ENCODE measurements around the gene TTC27. TPM values are rescaled to one million over a fixed set of nuclear protein-coding genes. Genes with fewer than 3 reads are reported as not detected.

TTC27 gene
- polyA plus RNA-seq, 1 donor from 2014 or later: 11.1 TPM

GRCh38 chr2:32810909-32811495 is 183.2 kb downstream of the TTC27 start:
- Histone ChIP-seq H3K9me2 (ENCODE audit: insufficient read depth, low read length) (no peaks in the 10 kb centered on the region), H4K20me1 (ENCODE audit: insufficient read depth) (no peaks in the 10 kb centered on the region), H3K9me3 (ENCODE audit: low read length) (no peaks in the 10 kb centered on the region), H3K4me2 (ENCODE audit: low read length) (no peak overlapping the region), H3K27ac (ENCODE audit: low read length) (no peak overlapping the region), H3K79me2 (replicated peaks; ENCODE audit: insufficient read depth, low read length) (no peaks in the 10 kb centered on the region), H3K4me3 (ENCODE audit: low read length) (no peak overlapping the region), H3F3A (ENCODE audit: insufficient read depth, low read length, poor library complexity, severe bottlenecking) (no peaks in the 10 kb centered on the region), H2AFZ (ENCODE audit: low read depth, low read length) (no peak overlapping the region), H3K27me3 (ENCODE audit: insufficient read depth, low read depth, low read length) (no peaks in the 10 kb centered on the region), H3K36me3 (ENCODE audit: insufficient read depth, low read length) (no peaks in the 10 kb centered on the region), H3K9ac (ENCODE audit: low read length) (no peak overlapping the region)
- TF ChIP-seq EP300 (conservative IDR thresholded peaks at IDR 0.05; ENCODE audit: poor library complexity, severe bottlenecking): no peak
- TF ChIP-seq SMC3 (conservative IDR thresholded peaks at IDR 0.05; ENCODE audit: poor library complexity): no peak
- no peak for TF ChIP-seq EZH2 (IDR thresholded peaks at IDR 0.05; ENCODE audit: borderline replicate concordance, insufficient read depth, low read length, poor library complexity, severe bottlenecking)
- TF ChIP-seq RAD21 (conservative IDR thresholded peaks at IDR 0.05): no peak
- TF ChIP-seq MXI1 (conservative IDR thresholded peaks at IDR 0.05; ENCODE audit: poor library complexity, severe bottlenecking): no peak
- no peak for TF ChIP-seq CTCF (IDR thresholded peaks at IDR 0.05; ENCODE audit: poor library complexity, severe bottlenecking)
- no peak for TF ChIP-seq POLR2AphosphoS5 (IDR thresholded peaks at IDR 0.05)
- TF ChIP-seq TAF1 (IDR thresholded peaks at IDR 0.05; ENCODE audit: low read depth): no peak

GRCh38 chr2:32811696-32812095 is 183.8 kb downstream of the TTC27 start:
- no peaks in the 10 kb centered on the region for H3K9me2 ChIP-seq (ENCODE audit: insufficient read depth, low read length)

More at GRCh38 chr2:32811696-32812095, 183.8 kb downstream of the TTC27 start:
- TF ChIP-seq TAF1 (IDR thresholded peaks at IDR 0.05; ENCODE audit: low read depth) (no peak), EZH2 (IDR thresholded peaks at IDR 0.05; ENCODE audit: borderline replicate concordance, insufficient read depth, low read length, poor library complexity, severe bottlenecking) (no peak), RAD21 (conservative IDR thresholded peaks at IDR 0.05) (no peak), REST (IDR thresholded peaks at IDR 0.05; ENCODE audit: borderline replicate concordance) (no peak), SMC3 (conservative IDR thresholded peaks at IDR 0.05; ENCODE audit: poor library complexity) (no peak), EP300 (conservative IDR thresholded peaks at IDR 0.05; ENCODE audit: poor library complexity, severe bottlenecking) (no peak), MXI1 (conservative IDR thresholded peaks at IDR 0.05; ENCODE audit: poor library complexity, severe bottlenecking) (no peak), CTCF (IDR thresholded peaks at IDR 0.05; ENCODE audit: poor library complexity, severe bottlenecking) (no peak), POLR2AphosphoS5 (IDR thresholded peaks at IDR 0.05) (no peak)
- Histone ChIP-seq H3K79me2 (replicated peaks; ENCODE audit: insufficient read depth, low read length) (no peaks in the 10 kb centered on the region), H3K4me3 (ENCODE audit: low read length) (no peak overlapping the region), H3K36me3 (ENCODE audit: insufficient read depth, low read length) (no peaks in the 10 kb centered on the region), H3K27ac (ENCODE audit: low read length) (no peak overlapping the region), H2AFZ (ENCODE audit: low read depth, low read length) (no peak overlapping the region), H3K27me3 (ENCODE audit: insufficient read depth, low read depth, low read length) (no peaks in the 10 kb centered on the region), H4K20me1 (ENCODE audit: insufficient read depth) (no peaks in the 10 kb centered on the region), H3F3A (ENCODE audit: insufficient read depth, low read length, poor library complexity, severe bottlenecking) (no peaks in the 10 kb centered on the region), H3K9ac (ENCODE audit: low read length) (no peak overlapping the region), H3K4me2 (ENCODE audit: low read length) (no peak overlapping the region), H3K9me3 (ENCODE audit: low read length) (no peaks in the 10 kb centered on the region)

All from neural cell (in vitro differentiated cells).